Fibroblast of skin of scalp (primary cell): ENCODE data around the gene CATSPER1.
"Not testable (repeated sequence)": the region's sequence is repeated elsewhere in the genome, so short reads cannot be mapped to it uniquely, and the experiment has no call there.

ENCODE experiments used
- DNase-seq: peaks from one replicate; pipeline ENCODE4 v3.0.0-alpha.2; 2013

The CATSPER1 gene

DNA sequence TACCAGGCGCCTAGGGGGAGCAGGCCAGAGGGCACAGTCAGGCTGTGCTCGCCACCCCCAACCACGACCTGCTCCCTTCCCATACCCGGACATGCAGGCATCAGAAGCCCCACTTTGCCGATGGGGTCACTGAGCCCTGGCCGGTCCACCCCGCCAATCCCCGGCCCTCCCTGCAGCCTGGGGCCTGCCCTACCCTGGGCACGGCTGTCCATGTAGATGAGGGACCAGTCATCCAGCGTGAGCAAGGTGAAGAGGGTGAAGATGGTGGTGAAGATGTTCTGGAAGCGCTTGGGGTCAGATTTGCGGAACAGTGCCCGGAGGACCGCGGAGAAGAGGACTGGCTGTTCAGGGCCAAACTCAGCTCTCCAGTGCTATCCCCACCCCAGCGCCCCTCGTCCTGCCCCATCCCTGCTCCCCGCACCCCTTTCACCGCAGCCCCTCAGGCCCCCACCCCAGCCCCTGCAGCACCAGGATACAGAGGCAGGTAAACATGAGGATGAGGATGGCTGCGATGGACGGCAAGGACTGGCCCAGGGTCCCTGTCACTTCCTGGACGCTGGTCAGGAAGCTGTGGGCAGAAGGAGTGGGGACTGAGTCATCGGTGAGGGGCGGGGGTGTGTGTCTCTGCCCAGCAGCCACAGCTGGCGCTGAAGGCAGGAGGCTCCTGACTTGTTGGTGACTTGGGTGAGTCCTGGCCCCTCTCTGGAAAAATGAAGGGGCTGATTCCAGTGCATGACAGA is 5.5 kb downstream of the CATSPER1 start:
- peak; percentile 73 for DNase-seq

DNA sequence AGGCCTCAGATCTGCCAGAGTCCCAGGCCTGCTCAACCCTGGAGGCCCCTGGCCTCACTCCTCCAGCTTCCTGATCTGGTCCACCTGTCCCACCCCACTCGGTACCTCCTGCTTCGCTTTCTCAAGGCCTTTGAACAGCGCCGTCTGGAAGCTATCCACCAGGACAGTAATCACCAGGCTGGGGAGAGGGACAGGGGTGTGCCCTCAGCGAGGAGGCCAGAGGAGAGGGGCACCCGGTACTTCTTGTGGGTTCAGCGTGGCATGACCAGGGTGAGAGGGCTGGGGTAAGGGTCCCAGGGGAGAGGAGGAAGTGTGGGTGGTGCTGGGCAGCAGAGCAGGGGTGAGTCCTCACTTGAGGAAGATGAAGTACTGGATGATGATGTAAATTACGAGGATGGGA is 6.1 kb downstream of the CATSPER1 start:
- no peak for DNase-seq

DNA sequence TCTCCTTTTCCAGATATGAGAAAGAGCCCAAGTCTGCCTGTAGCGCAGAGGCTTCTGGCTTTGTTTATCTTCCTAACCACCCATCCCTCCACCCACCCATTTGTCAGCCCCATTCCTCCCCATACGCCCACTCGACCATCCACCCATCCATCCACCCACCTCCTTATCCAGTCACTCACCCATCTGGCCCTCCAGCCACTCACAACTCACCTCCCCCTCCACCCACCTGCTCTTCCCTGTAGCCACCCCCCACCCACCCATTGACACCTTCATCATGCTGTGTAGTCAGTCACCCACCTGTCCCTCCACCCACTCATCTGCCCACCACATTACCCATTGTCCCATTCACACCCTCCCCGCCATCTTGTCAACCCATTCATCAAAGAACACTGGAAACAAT is 9.0 kb downstream of the CATSPER1 start:
- DNase-seq = no peak

DNA sequence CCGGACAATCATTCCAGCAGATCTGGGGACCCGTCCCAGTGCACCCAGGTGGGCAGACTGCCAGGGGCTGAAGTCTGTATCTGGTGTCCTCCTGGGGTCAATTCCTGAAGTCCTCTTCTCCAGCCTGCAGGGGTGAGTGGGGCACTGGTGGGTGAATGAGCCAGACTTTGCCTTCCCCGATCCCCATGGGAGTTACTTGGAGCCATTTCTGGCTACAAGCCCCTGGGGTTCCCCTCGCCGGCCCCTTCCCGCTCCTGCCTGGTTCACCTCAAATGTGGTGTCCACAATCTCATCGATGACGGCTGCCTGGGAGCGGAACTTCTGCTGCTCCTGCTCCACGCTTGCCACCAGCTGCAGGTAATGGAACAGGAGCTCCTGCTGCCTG is 9.5 kb downstream of the CATSPER1 start:
- DNase-seq = no peak

DNA sequence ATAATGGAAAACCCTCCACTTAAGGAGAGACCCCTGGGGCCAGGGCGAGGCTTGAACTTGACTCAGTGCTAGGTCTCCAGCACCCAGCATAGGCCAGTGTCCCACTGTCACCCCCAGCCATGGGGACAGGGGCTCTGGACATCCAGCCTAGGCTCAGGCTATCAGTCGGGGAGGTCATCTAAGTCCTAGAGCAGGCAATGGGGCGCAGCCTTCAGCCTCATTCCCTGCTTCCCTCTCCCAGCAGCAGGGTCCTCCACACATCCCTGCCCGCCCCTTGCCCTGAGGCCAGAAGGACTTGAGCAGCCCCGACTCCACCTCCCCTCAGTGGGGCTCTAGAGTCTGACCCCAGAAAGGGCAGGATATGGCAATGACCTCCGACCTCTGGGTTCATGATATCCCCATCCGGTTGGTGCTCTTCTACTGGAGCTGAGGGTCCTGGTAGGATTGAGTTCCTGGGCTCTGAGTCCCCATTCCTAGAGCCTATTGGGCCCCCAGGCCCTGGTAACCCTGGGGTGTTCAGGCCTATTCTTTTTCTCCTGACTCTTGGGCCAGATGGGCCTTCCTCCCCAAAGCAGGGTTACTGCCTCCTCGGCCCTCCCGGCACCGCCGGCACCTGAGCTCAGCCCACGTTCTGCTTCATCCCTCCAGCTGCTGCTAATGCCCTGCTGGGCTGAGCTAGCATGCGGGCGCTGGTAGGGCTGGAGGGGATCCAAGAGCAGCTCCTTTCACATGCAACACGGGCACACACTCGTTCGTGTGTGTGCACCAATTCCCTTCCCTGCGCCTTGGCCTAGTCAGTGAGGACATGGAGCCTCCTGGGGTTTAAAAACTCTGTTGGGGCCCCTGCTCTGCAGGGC is 10.1 kb downstream of the CATSPER1 start:
- peak; percentile 23 for DNase-seq

DNA sequence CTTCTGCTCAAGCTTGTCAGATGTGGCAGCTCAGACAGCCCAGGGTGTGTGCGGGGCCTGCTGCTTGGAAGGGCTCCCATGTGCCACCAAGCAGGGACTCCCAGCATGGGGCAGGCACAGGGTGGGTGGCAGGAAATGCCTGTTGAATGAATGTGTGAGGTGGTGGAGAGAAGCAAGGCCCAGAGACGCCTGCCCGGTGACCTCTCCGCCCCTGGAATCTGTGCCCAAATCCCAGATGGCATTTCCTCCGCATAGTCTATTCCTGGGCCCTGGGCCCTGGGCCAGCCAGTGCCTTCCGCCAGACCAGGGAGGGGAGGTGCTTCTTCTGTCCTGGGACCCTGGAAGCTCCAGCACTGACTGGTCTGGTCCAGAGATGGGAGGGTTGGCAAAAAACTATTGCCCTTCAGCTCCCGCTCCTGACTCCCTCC is 10.8 kb downstream of the CATSPER1 start:
- peak; percentile 81 for DNase-seq

DNA sequence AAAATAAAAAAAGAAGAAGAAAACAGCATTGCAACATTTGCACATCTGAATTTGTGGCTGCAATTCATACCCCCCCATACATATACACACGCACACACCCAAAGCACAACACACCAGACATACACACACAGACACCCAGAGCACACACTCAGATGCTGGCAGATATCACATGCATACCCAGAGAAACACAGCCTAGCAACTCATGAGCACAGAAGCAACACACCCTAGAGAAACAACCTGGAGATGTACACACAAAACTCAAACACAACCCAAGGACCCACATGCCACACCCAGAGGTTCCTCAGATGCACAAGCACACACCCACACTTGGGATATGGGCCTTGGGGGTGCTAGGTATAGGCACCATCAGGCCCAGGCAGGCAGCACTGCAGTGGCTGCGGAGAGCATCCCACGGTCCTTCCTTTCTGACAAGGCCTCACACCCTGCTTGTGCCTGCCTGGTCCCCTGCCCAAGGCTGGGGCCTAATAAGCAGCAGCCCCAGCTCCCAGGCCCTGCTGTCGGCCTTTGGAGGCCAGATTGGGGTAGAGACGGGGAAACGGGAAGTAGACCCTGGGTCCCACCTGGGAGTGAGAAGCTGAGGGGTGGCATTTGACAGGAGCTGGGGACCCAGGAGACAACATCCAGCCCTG is 11.3 kb downstream of the CATSPER1 start:
- no peak for DNase-seq

DNA sequence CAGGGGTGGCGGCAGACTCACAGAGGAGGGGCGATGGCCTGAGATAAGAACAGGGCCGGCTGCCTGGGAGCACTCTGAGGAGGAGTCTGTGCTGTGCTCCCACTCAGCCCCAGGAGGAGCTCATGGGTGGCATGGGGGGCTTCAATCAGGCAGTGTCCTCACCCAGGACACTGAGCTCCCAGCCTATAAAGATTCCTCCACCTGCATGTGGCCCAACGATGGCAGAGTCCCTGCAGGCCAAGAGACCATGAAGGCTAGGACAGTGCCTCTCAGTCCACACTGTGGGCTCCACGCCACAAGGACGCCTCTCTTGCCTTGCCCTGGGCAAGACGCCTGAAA is 12.5 kb downstream of the CATSPER1 start:
- DNase-seq = no peak

DNA sequence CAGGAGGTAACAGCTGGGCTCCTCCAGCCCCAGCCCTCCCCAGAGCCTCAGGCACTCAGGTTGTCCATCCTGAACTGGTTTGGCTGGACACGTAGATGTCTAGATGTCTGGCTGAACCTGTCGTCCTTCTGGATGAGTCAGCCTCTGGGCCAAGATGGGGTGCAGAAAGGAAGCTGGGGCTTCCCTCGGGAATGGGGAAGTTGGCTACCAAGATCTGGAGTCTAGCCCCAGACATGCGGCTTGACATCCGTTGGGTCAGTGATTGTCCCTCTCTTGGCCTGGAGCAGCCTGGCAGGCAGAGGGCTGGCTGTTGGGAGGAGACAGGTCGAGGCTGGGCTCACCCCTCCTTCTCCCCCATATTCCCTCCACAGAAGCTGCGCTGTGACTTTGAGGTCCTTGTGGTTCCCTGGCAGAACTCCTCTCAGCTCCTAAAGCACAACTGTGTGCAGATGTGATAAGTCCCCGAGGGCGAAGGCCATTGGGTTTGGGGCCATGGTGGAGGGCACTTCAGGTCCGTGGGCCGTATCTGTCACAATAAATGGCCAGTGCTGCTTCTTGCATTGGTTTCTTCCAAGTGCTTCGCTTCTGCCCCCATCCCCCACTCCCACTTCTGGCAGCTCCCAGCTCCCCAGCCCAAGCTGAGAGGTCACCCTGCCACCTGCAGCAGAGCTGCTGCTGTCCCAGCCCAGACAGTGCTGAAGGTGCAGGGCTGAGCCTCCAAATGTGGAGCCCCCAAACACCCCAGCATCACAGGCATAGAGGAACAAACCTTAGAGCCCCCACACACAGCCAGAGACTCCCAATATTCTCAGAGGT is 13.1 kb downstream of the CATSPER1 start:
- DNase-seq = no peak

DNA sequence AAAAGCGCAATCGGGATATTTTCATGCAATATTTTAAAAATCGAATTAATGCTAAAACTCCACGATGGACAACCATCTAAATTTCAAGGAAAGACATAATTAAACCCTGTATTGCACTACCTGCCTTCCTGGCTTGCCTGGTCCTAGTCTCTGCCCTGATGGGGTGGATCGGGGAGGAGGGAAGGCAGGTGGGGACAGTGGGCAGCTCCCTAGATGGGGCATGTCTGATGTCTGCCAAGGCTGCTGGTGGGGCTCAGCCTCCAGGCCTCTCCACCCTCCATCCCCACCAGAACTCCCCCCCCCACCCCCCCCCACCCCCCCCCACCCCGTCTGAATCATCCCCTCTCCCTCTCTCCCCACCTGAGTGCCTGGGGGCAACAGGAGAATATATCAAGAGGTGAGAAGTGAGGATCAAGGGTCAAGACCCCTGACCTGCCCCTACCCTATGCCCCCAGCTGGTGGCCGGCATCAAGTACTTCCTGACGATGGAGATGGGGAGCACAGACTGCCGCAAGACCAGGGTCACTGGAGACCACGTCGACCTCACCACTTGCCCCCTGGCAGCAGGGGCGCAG is 13.8 kb downstream of the CATSPER1 start:
- no peak for DNase-seq

DNA sequence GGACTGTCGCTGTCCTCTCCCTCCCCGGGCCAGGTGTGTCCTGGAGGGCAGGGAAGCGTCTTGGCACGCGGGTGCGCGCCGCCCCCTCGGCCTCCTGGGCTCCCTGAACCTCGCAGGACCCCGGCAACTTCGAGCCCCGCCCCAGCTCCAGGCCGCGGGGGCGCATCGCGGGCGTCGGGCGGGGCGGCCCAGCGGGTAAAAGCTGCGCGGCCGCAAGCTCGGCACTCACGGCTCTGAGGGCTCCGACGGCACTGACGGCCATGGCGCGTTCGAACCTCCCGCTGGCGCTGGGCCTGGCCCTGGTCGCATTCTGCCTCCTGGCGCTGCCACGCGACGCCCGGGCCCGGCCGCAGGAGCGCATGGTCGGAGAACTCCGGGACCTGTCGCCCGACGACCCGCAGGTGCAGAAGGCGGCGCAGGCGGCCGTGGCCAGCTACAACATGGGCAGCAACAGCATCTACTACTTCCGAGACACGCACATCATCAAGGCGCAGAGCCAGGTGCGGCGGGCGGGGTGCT is 14.4 kb downstream of the CATSPER1 start, which contains the start of gene CST6:
Gene CST6, plus strand, starts transcription at position 224 of the 519 bp plus-strand sequence. Its CDS starts 37 bp downstream, at position 261.
- DNase-seq = no peak

DNA sequence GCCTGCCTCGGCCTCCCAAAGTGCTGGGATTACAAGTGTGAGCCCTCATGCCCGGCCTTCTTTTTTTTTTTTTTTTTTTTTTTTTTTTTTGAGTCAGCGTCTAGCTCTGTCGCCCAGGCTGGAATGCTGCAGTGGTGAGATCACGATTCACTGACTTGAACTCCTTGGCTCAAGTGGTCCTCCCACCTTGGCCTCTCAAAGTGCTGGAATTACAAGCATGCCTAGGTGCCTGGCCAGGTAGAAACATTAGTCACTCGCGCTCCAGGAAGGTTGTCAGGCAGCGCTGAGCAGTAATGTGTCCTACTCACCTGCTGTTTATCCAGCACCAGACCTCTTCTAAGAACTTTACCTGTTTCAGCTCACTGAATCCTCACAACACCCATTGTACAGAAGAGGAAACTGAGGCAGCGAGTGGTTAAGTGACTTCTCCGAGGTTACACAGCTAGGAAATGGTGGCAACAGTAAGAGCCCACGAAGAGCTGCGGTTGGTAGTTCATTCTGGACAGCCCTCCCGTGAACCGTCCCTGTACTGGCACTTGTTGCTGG is 15.0 kb downstream of the CATSPER1 start:
- peak; percentile 63 for DNase-seq

DNA sequence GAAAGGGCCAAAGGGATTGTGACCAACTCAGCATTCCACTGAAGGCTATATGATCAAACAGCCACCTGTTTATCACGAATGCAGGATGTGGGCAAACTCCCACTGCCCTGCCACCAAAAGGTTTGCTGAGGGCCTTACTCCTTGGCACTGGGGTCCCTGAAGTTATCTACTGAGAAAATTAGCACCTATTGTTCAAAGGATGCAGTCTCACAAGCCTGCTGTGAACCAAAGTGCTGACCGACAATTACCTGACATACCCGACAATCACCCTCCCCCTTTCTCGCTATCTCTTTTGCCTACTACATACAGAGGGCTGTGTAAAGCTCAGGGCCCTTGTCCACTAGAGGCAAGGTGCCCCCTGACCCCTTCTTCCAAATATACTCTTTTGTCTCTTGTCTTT is 16.2 kb downstream of the CATSPER1 start:
- DNase-seq = not testable (repeated sequence)

DNA sequence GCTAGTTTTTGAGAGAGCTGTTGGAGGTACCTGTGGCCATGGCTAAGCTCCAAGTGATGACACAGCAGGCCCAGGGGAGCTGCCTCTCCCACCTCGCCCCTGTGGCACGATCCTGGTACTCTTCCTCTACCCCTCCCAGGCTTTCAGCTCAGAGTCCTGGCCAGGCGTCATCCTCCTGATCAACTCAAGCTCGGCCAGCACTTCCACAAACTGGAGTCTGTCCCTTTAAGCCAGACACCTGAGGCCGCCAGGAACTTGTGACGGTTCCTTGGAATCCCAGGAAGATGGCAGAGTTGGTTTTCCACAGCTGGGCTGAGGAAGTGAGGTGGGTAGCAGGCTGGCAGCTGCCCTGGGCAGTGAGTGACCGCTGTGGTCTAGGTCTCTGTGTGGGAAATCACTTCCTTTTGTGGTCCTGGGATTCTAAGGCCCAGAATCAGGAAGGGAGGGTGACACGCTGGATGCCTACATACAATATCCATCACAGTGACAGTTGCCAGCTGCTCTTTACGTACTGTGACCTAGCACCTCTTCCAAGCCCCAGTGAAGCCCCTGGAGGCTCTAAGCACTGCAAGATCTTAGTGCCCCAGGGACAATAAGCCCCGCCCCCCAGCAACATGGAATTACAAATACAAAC is 17.7 kb downstream of the CATSPER1 start:
- DNase-seq = no peak

DNA sequence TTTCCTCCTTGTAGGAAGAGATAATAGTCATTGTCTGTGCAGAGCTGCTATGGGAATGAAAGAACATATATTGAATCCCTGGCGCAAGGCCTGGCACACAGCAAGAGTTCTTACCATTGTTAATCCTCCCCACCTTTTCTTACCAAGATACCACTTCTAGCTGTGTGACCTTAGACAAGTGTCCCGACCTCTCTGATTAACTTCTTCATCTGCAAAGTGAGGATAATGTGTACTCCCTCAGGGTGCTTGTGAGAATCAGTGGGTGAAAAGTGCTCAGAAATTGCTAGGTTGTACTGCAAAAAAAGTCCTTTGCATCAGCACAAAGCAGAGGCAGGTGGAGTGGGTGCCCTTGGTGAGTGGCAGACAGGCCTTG is 18.2 kb downstream of the CATSPER1 start:
- DNase-seq = no peak

DNA sequence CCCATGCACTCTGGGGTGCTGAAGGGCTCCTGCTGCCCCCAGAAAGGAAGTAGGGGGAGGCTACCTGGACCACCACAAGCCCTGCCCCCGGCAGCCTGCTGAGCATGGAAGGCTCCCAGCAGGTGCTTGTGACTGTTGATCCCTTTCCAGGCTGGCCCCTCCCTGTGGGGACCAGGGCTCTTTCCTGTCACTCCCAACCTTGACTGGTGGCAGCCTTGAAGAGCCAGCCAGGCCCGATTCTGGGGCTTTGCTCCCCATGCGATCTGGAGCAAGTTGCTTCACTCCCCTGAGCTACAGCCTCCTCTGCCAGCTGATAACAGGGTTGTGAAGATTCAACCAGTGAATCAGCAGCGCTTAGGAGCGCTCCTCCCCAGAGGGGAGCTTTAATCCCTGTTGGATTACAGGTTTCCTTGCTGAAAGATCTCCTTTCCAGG is 19.1 kb downstream of the CATSPER1 start:
- DNase-seq = no peak

DNA sequence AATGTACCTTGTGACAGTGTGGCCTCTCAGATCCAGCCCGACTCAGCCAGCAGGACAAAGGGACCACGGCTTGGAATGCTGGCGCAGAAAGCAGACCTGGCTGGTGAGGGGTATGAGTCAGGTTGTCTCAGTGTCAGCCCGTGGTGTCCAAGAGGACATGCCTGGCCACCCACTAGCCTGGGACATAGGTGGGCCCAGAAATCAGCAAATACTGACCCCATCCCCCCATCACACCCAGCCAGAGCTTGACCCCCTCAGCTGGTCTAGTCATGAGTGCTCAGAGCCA is 19.4 kb downstream of the CATSPER1 start:
- no peak for DNase-seq

DNA sequence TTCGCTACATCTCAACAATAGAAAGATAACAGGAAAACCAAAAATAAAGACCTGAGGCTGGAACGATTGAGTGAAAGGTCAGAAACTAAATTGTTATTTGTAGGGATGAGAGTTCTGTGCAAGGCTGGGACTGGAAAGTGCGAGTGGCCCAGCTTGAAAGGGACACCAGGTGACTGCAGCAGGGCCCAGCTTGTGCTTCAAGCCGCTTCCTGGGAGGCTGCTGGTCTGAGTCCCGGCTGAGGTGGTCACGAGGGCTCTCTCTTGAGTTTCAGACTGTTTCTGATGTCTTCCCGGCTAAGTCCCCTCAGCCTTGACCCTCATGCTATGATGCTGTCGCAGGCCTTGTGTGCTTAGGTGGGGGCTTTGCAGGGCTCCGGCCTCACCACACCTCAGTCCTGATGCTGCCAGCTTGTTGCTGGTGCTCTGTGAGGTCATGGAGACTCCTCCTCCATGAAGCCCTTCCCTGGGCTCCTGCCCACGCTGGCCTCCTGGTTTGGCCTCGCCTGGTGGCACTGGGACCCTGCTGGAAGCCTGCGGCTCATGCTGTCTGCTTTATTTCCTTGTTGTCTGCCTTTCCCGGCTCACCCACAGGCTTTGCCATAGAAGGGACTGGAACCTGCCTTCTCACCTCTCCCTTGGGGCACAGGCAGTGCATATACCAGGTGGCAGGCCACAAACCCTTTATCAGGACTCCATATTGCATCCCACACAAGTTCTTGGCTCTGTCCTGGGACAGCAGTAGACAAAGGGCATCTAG is 20.0 kb downstream of the CATSPER1 start:
- DNase-seq = no peak

DNA sequence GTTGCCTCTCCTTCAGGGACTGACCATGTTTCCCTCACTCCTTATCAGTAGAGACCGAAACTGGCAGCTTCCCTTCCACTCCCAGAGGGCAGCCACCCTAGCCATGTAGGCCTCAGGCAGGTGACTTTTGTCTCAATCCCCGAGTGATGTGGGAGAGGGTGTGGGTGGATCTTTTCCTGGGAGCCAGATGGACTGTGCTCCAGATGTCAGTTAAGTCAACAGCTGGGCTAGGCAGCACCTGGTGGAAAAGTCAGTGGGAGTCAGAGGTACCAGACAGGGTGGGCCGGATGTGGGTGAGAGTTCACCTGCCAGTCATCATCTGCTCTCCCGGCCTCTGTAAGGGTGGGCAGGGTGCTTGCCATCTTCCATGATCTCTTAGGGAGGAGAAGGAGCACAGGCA is 22.1 kb downstream of the CATSPER1 start:
- no peak for DNase-seq

DNA sequence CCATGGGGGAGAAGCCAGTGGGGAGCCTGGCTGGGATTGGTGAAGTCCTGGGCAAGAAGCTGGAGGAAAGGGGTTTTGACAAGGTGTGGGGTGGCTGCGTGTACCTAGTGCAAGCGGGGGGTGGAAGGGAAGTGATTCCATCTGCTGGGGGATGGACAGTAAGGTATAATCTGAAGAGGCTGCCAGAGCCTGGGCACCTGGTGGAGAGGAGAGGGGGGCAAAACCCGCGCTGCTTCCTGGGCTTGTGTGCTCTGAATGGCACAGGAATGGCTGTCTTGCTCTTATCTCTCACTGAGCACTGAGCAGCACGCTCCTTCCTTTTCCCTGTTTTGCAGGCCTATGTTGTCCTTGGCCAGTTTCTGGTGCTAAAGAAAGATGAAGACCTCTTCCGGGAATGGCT is 23.0 kb downstream of the CATSPER1 start:
- DNase-seq = no peak
